ENCODE results near the gene WWOX. TPM values are rescaled to one million over a fixed set of nuclear protein-coding genes. Genes with fewer than 3 reads are reported as not detected.

The WWOX gene
- polyA plus RNA-seq, 2 of the 4 experiments (the other 2 are of a cell fraction): 16.0 to 17.2 TPM

GRCh38 chr16:78281115-78281514, 181.7 kb downstream of the WWOX start:
- Histone ChIP-seq H3K4me3 (no peak overlapping the region), H3K4me1 (peaks cover 3% of the 10 kb centered on the region; the same call in 1 of the 3 replicates), H3K9me3 (no peaks in the 10 kb centered on the region), H3K4me2 (no peak overlapping the region), H3K27ac (no peak overlapping the region)
- ChIA-PET POLR2A (no interaction called here), CTCF (no interaction called here)
- DNase-seq (ENCODE audit: low read depth in 1 of 2, low spot score in 1 of 2): no peak
- no peak for TF ChIP-seq MAX (IDR thresholded peaks at IDR 0.05)
- no peak for TF ChIP-seq PHF8 (IDR thresholded peaks at IDR 0.05; ENCODE audit: borderline replicate concordance, low read depth)
- no peak for TF ChIP-seq HOXA7 (CRISPR knock-in tag; IDR thresholded peaks at IDR 0.05)
- TF ChIP-seq CHD4 (IDR thresholded peaks at IDR 0.05; ENCODE audit: borderline replicate concordance): no peak
- no peak for TF ChIP-seq NFE2L2 (conservative IDR thresholded peaks at IDR 0.05; ENCODE audit: low read length)
- ATAC-seq: no peak
- WGBS (ENCODE audit: missing lambda C conversion rate): 71% methylated on average over 6 of the region's 6 CpGs
- no peak for FAIRE-seq

- Histone ChIP-seq H3K4me1 (peaks cover 3% of the 10 kb centered on the region; the same call in 1 of the 3 replicates), H3K9me3 (no peaks in the 10 kb centered on the region), H3K4me2 (no peak overlapping the region), H3K27ac (no peak overlapping the region), H3K4me3 (no peak overlapping the region)
- CTCF ChIA-PET: no interaction called here
- no peak for ATAC-seq
- WGBS (ENCODE audit: missing lambda C conversion rate): 69% methylated on average over 11 of the region's 11 CpGs
- POLR2A ChIA-PET: no interaction called here
- no peak for TF ChIP-seq ESRRA (IDR thresholded peaks at IDR 0.05; ENCODE audit: borderline replicate concordance, low read length)
- DNase-seq (ENCODE audit: low read depth in 1 of 2, low spot score in 1 of 2): no peak
- FAIRE-seq: no peak
These were observed 184.2 kb downstream of the WWOX start for GRCh38 chr16:78283548-78284251.

GRCh38 chr16:78284326-78284725, 184.9 kb downstream of the WWOX start:
- ChIA-PET POLR2A (no interaction called here), CTCF (no interaction called here)
- DNase-seq (ENCODE audit: low read depth in 1 of 2, low spot score in 1 of 2): no peak
- Histone ChIP-seq H3K4me1 (peaks cover 3% of the 10 kb centered on the region; the same call in 1 of the 3 replicates), H3K27ac (no peak overlapping the region), H3K4me2 (no peak overlapping the region), H3K4me3 (no peak overlapping the region), H3K9me3 (no peaks in the 10 kb centered on the region)
- FAIRE-seq: no peak
- 32% methylated on average over 1 of the region's 1 CpG for WGBS (ENCODE audit: missing lambda C conversion rate)
- TF ChIP-seq NPAS2 (CRISPR knock-in tag; IDR thresholded peaks at IDR 0.05; ENCODE audit: borderline replicate concordance): no peak
- TF ChIP-seq ZNF302 (CRISPR knock-in tag; IDR thresholded peaks at IDR 0.05): no peak
- no peak for TF ChIP-seq RCOR1 (IDR thresholded peaks at IDR 0.05; ENCODE audit: low read depth, low read length)
- TF ChIP-seq HEYL (CRISPR knock-in tag; IDR thresholded peaks at IDR 0.05): no peak
- no peak for TF ChIP-seq RAD21 (conservative IDR thresholded peaks at IDR 0.05 in 1 of 2, IDR thresholded peaks at IDR 0.05 in 1 of 2)
- TF ChIP-seq RNF2 (IDR thresholded peaks at IDR 0.05; ENCODE audit: borderline replicate concordance, low read depth): no peak
- no peak for TF ChIP-seq NFE2L2 (conservative IDR thresholded peaks at IDR 0.05; ENCODE audit: low read length)
- no peak for ATAC-seq

GRCh38 chr16:78284957-78285434, 185.5 kb downstream of the WWOX start:
- no peak overlapping the region for H3K4me2 ChIP-seq
- H3K9me3 ChIP-seq: no peaks in the 10 kb centered on the region
- peaks cover 3% of the 10 kb centered on the region; the same call in 1 of the 3 replicates for H3K4me1 ChIP-seq
- ChIA-PET CTCF (interaction anchor here (1.2 kb wide), 1 partner anchor 185 kb away, joined by 3 read pairs; the partner anchor contains the start of gene WWOX), POLR2A (no interaction called here)
- FAIRE-seq (no peak), ATAC-seq (no peak), DNase-seq (ENCODE audit: low read depth in 1 of 2, low spot score in 1 of 2) (no peak)
- WGBS (ENCODE audit: missing lambda C conversion rate): 68% methylated on average over 3 of the region's 3 CpGs
- H3K4me3 ChIP-seq: no peak overlapping the region
- no peak overlapping the region for H3K27ac ChIP-seq
- TF ChIP-seq NFE2L2 (conservative IDR thresholded peaks at IDR 0.05; ENCODE audit: low read length) (no peak), ESRRA (IDR thresholded peaks at IDR 0.05; ENCODE audit: borderline replicate concordance, low read length) (no peak), EHMT2 (IDR thresholded peaks at IDR 0.05; ENCODE audit: low read depth) (no peak), POLR2A (IDR thresholded peaks at IDR 0.05; ENCODE audit: low read length) (no peak), SMC3 (IDR thresholded peaks at IDR 0.05) (no peak), KDM1A (IDR thresholded peaks at IDR 0.05; ENCODE audit: low read depth) (no peak), ZFP36 (IDR thresholded peaks at IDR 0.05; ENCODE audit: borderline replicate concordance, partially characterized antibody) (no peak), RAD21 (conservative IDR thresholded peaks at IDR 0.05 in 1 of 2, IDR thresholded peaks at IDR 0.05 in 1 of 2) (no peak), POLR2AphosphoS2 (conservative IDR thresholded peaks at IDR 0.05; ENCODE audit: low read length) (no peak), CHD4 (IDR thresholded peaks at IDR 0.05; ENCODE audit: borderline replicate concordance) (no peak), KDM5A (IDR thresholded peaks at IDR 0.05) (no peak), HEYL (CRISPR knock-in tag; IDR thresholded peaks at IDR 0.05) (no peak), NPAS2 (CRISPR knock-in tag; IDR thresholded peaks at IDR 0.05; ENCODE audit: borderline replicate concordance) (no peak), HMGXB4 (CRISPR knock-in tag; IDR thresholded peaks at IDR 0.05; ENCODE audit: borderline replicate concordance) (no peak), SREBF2 (IDR thresholded peaks at IDR 0.05) (no peak), BCL3 (IDR thresholded peaks at IDR 0.05) (no peak), FOXS1 (CRISPR knock-in tag; IDR thresholded peaks at IDR 0.05) (no peak)
